Adrenal gland (tissue), 5 donors: ENCODE results near the gene NDUFB10.

Source experiments
- POLR2A ChIP-seq, 2 donors: fragments of 450-650 bp; IDR thresholded peaks; one replicate each; pipeline ENCODE4 v1.6.1; 2017; ENCODE audit warnings: antibody characterized with exemption in 2 of 2, mild to moderate bottlenecking in 2 of 2, moderate library complexity in 1 of 2
- TF ChIP-seq, protein P1 (sequence below), 6 experiments: fragments of 450-650 bp in 4 of 6; fragments of 200-600 bp in 2 of 6; sonication (generic) in 1 of 6; IDR thresholded peaks; 1 replicate in 5 of 6; 2 replicates in 1 of 6; pipeline versions ENCODE4 v1.5.1 to v1.8.0; 2016 to 2021; ENCODE audit warnings: antibody characterized with exemption in 6 of 6, mild to moderate bottlenecking in 2 of 6, moderate library complexity in 1 of 6
- donor health status: DM: no; HTN: no; CAD: no.

DNA sequence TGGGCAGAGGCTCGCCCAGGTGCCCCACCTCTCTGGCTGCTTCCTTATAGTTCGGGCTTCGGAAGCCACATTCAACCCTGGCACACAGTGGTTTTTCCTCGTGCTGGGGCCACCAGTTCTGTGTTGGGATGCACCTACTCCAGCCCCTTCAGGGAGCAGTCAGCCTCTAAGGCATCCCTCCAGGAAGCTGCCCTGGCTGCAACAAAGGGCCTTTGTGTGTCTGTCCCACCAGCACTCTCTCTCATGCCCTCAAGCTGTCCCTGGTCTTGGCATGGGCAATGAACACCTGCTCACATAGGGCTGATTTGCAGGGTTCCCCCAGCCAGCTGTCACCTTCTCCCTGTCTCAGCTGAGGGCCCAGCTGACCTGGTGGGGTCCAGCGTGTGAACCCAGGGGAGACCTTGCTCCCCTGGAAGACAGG, 22.7 kb downstream of the NDUFB10 start:
- TF ChIP-seq, protein P1, sequence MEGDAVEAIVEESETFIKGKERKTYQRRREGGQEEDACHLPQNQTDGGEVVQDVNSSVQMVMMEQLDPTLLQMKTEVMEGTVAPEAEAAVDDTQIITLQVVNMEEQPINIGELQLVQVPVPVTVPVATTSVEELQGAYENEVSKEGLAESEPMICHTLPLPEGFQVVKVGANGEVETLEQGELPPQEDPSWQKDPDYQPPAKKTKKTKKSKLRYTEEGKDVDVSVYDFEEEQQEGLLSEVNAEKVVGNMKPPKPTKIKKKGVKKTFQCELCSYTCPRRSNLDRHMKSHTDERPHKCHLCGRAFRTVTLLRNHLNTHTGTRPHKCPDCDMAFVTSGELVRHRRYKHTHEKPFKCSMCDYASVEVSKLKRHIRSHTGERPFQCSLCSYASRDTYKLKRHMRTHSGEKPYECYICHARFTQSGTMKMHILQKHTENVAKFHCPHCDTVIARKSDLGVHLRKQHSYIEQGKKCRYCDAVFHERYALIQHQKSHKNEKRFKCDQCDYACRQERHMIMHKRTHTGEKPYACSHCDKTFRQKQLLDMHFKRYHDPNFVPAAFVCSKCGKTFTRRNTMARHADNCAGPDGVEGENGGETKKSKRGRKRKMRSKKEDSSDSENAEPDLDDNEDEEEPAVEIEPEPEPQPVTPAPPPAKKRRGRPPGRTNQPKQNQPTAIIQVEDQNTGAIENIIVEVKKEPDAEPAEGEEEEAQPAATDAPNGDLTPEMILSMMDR (IDR thresholded peaks at IDR 0.05) = no peak
- no peak for TF ChIP-seq POLR2A (IDR thresholded peaks at IDR 0.05)
